HG03432 (cell line): ENCODE data around the gene MOAP1.
"Not testable (repeated sequence)": the region's sequence is repeated elsewhere in the genome, so short reads cannot be mapped to it uniquely, and the experiment has no call there.

Experiments used
- ATAC-seq: cut with Tn5 transposase; IDR thresholded peaks from one replicate; pipeline ENCODE4 v1.9.1; 2021; ENCODE audit warnings: mild to moderate bottlenecking, moderate library complexity; ENCODE audit not compliant: unreplicated experiment

The MOAP1 gene

GRCh38 chr14:93186466-93186865 is 1.8 kb upstream of the MOAP1 start:
- ATAC-seq = no peak

- peak; percentile 1 for ATAC-seq
Observed at GRCh38 chr14:93185349-93185720, 638 bp upstream of the MOAP1 start.

GRCh38 chr14:93183596-93184317 is 940 bp downstream of the MOAP1 start:
- ATAC-seq = no peak

- ATAC-seq = no peak
Observed at GRCh38 chr14:93175492-93175891, 9.2 kb downstream of the MOAP1 start.

GRCh38 chr14:93174731-93175130 is 10.0 kb downstream of the MOAP1 start:
- ATAC-seq = not testable (repeated sequence)

GRCh38 chr14:93173943-93174395 is 10.7 kb downstream of the MOAP1 start:
- no peak for ATAC-seq

- no peak for ATAC-seq
Observed at GRCh38 chr14:93171376-93171775, 13.3 kb downstream of the MOAP1 start.

GRCh38 chr14:93170141-93170540 is 14.6 kb downstream of the MOAP1 start:
- ATAC-seq = not testable (repeated sequence)

- not testable (repeated sequence) for ATAC-seq
Observed at GRCh38 chr14:93169619-93170018, 15.1 kb downstream of the MOAP1 start.

GRCh38 chr14:93168610-93169009 is 16.1 kb downstream of the MOAP1 start:
- ATAC-seq = not testable (repeated sequence)

GRCh38 chr14:93165271-93166265 is 19.1 kb downstream of the MOAP1 start:
- ATAC-seq = not testable (repeated sequence)

- no peak for ATAC-seq
Observed at GRCh38 chr14:93163564-93163963, 21.1 kb downstream of the MOAP1 start.

- ATAC-seq = no peak
Observed at GRCh38 chr14:93161411-93161940, 23.2 kb downstream of the MOAP1 start.

- ATAC-seq = no peak
Observed at GRCh38 chr14:93160353-93160801, 24.3 kb downstream of the MOAP1 start.

GRCh38 chr14:93159625-93160352 is 24.9 kb downstream of the MOAP1 start:
- ATAC-seq = not testable (repeated sequence)

- not testable (repeated sequence) for ATAC-seq
Observed at GRCh38 chr14:93158349-93158748, 26.3 kb downstream of the MOAP1 start.

GRCh38 chr14:93156693-93157369 is 27.9 kb downstream of the MOAP1 start:
- no peak for ATAC-seq

- ATAC-seq = no peak
Observed at GRCh38 chr14:93155667-93156066, 29.0 kb downstream of the MOAP1 start.

- no peak for ATAC-seq
Observed at GRCh38 chr14:93153121-93153520, 31.6 kb downstream of the MOAP1 start.
